NT2/D1 (cell line): ENCODE results near the gene RIT2.

Source experiments
- SUZ12 ChIP-seq: IDR thresholded peaks from 2 replicates; pipeline ENCODE4 v1.6.1; 2011; ENCODE audit not compliant: insufficient read length, insufficient read depth; ENCODE audit errors: extremely low read depth
- YY1 ChIP-seq: IDR thresholded peaks from 2 replicates; pipeline ENCODE4 v1.6.1; 2011; ENCODE audit not compliant: insufficient read length, insufficient read depth
- ZNF274 ChIP-seq: IDR thresholded peaks from 2 replicates; pipeline ENCODE4 v1.6.1; 2011; ENCODE audit warnings: mild to moderate bottlenecking, low read depth, low read length

DNA sequence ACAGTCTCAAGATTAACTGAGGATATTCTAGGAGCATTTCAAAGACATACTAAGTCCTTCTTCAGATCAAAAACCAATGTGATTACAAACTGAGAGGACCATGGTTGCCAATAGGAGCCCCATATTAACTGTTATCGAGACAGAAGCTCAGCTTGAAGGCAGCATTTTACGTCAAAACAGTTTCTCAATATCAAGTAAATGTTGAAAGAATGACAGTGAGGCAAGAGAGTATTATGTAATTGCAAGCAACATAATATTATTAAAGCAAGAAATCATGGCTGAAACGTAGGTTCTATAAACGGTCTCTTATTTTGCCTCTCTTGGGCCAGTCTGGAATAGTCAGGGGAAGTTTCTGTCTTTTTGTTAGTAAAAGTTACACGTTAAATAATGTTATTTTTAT is 22.9 kb downstream of the RIT2 start:
- TF ChIP-seq ZNF274, result no peak
- no peak for TF ChIP-seq YY1
- TF ChIP-seq SUZ12, result no peak
